Kidney epithelial cell (primary cell): ENCODE results near the gene ZNF546. TPM values are rescaled to one million over a fixed set of nuclear protein-coding genes. Genes with fewer than 3 reads are reported as not detected.

Source experiments
- DNase-seq: peaks from one replicate; pipeline ENCODE4 v3.0.0-alpha.2; 2010; ENCODE audit warnings: low read depth
- H3K27me3 ChIP-seq: 2 replicates; pipeline ENCODE4 v1.6.0; 2011; ENCODE audit warnings: low read length; ENCODE audit not compliant: control insufficient read depth, insufficient read depth
- H3K36me3 ChIP-seq: 2 replicates; pipeline ENCODE4 v1.5.1; 2011; ENCODE audit warnings: low read length; ENCODE audit not compliant: control insufficient read depth, insufficient read depth
- H3K4me3 ChIP-seq: 2 replicates; pipeline ENCODE4 v1.5.1; 2011; ENCODE audit warnings: low read depth, mild to moderate bottlenecking, control low read depth, low read length
- total RNA-seq: library from RNA; depleted of rRNA; stranded (reverse); fragments of >200 nt; gene quantifications from 2 replicates; pipeline ENCODE4 v1.2.3, GENCODE V29; 2015
- TF ChIP-seq, protein P1 (sequence below): IDR thresholded peaks from 2 replicates; pipeline ENCODE4 v1.5.1; 2011; ENCODE audit warnings: mild to moderate bottlenecking, moderate library complexity, low read length, control low read depth, inconsistent platforms; ENCODE audit not compliant: insufficient read depth, poor library complexity, severe bottlenecking

The ZNF546 gene
- total RNA-seq, 1 donor from 2014 or later, result 0.42 TPM

DNA sequence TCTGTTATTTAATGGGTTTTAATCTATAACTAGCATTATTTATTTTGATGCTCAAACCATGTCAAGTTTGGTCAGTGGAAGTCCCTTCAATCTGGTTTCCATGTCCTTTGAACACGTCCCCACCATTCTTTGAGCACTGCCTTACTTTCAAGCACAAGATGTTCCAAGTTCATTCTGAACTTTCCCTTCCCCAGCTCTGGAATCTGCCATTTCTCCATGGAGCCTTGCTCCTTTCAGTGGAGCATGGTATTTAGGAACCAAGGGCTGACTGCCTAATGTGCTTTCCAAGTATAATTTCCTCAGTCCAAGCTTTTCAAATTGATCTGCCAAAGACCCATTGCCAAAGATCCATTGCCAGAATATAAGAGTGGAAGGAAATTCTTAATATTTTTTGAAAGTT is 1.1 kb upstream of the ZNF546 start:
- H3K4me3 ChIP-seq, result peak overlapping the region; percentile 61
- no peaks in the 10 kb centered on the region for H3K27me3 ChIP-seq
- H3K36me3 ChIP-seq, result no peaks in the 10 kb centered on the region
- TF ChIP-seq, protein P1, sequence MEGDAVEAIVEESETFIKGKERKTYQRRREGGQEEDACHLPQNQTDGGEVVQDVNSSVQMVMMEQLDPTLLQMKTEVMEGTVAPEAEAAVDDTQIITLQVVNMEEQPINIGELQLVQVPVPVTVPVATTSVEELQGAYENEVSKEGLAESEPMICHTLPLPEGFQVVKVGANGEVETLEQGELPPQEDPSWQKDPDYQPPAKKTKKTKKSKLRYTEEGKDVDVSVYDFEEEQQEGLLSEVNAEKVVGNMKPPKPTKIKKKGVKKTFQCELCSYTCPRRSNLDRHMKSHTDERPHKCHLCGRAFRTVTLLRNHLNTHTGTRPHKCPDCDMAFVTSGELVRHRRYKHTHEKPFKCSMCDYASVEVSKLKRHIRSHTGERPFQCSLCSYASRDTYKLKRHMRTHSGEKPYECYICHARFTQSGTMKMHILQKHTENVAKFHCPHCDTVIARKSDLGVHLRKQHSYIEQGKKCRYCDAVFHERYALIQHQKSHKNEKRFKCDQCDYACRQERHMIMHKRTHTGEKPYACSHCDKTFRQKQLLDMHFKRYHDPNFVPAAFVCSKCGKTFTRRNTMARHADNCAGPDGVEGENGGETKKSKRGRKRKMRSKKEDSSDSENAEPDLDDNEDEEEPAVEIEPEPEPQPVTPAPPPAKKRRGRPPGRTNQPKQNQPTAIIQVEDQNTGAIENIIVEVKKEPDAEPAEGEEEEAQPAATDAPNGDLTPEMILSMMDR, result no peak
- DNase-seq, result no peak

DNA sequence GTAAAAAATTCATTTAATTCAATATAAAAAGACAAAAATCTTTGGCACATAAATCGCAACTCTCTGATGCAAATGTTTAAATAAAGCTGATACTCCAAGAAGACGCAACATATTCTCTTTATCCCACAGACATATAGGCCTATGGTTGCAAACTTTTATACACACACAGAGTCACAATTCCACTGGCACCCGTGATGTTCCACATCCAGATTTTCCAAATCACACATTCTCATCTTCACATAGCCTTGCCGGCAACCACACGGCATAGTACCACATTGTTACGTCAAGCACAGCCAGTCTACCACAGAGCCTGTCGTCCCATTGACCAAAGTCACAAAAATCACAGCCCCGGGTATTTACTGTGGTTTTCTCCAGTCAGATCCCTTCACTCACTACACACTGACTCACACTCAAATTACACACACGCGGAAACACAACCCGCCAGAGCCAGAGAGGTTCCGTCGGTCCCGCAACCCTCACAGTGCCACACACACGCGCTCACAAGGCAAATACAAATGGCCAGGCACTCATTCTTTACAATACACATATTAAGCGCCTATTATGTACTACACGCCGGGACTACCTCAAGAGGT is 546 bp upstream of the ZNF546 start:
- peak overlapping the region; percentile 61 for H3K4me3 ChIP-seq
- no peaks in the 10 kb centered on the region for H3K27me3 ChIP-seq
- peak; percentile 25 for DNase-seq
- TF ChIP-seq, protein P1, result no peak
- no peaks in the 10 kb centered on the region for H3K36me3 ChIP-seq

DNA sequence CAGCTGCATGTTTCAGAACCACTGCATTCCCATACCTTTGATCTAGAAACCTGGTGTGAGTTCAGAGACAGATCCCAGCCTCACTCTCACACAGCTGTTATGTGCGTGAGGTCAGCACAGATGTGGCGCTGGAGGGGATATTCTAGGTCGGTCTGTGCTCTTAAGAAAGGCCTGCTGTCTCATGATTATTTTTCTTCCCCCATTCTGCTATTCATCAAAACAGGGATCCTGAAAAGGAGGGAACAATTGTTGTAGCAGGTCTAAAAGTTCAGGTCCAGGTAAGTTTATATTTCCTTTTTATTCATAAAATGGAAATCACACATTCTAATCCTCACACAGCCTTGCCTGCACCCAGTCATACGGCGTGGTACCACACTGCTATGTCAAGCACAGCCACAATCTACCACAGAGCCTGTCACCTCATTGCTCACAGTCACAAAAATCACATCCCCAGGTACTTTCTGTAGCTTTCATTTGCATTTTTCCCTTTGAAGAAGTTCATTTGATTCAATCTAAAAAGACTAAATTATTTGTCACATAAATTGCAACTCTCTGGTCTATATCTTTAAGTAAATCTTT is 867 bp downstream of the ZNF546 start:
- Histone ChIP-seq H3K36me3 (no peaks in the 10 kb centered on the region), H3K27me3 (no peaks in the 10 kb centered on the region), H3K4me3 (peak overlapping the region; percentile 61)
- no peak for DNase-seq
- TF ChIP-seq, protein P1, result no peak

DNA sequence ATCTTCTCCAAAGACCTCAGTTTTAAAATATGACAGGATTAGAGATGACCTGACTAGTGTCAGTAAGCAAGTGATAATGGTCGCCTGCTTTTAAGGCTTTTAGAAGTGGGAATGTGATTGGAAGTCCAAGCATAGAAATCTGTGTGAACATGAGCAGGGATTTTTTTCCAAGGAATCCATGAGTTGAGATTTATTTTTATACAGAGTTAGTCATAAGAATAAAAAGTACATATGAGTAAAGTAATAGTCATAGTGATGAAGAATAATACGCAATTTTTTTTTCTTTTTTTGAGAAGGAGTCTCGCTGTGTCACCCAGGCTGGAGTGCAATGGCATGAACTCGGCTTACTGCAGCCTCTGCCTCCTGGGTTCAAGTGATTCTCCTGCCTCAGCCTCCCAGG is 1.6 kb downstream of the ZNF546 start:
- H3K4me3 ChIP-seq, result no peak overlapping the region
- TF ChIP-seq, protein P1, result no peak
- H3K36me3 ChIP-seq, result no peaks in the 10 kb centered on the region
- H3K27me3 ChIP-seq, result no peaks in the 10 kb centered on the region
- no peak for DNase-seq

DNA sequence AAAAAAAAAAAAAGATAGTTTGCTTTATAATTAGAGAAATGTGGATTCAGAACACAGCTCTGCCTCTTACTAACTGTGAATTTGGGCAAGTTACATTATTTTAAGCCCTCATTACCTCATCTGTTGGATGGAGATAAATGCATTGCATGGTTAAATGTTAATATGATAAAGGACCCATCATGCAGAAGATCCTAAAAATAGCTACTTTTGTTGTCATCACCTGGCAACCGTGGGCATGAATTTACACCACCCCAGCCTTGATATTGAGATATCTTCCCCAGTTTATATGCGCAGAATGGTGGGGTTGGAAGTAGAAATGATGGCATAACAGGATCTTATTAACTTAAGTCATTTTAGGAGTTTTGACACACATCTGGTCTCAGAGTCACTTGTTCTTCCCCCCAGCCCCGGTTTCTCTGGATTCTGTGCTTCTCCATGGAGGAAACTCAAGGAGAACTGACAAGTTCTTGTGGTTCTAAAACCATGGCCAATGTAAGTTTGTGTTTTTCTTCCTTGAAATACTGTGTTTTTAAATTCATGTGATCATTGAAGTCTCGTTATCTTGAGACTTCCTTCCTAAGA is 8.9 kb downstream of the ZNF546 start:
- TF ChIP-seq, protein P1, result no peak
- H3K4me3 ChIP-seq, result no peak overlapping the region
- H3K36me3 ChIP-seq, result peaks cover 1% of the 10 kb centered on the region
- no peaks in the 10 kb centered on the region for H3K27me3 ChIP-seq
- no peak for DNase-seq

DNA sequence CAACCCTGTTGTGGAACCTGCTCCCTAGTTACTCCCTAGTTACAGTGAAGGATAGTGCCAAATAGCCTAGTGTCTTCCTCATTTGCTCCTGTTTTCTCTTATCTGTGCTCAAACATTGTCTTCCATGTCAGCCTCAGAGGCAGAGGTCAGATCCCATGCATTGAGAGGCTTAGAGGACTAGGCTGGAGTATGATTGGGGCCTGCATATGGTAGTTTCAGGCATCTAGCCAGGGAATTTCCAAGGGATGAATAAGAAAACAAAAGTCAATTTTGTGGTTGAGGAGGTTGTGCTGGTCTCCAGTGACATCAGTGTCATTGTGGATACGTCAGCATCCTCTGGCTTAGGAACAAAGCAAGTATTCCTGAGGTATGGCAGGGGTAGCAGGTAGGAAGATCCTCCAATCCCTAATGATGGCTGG is 9.4 kb downstream of the ZNF546 start:
- DNase-seq, result peak; percentile 38
- TF ChIP-seq, protein P1, result no peak
- H3K36me3 ChIP-seq, result peaks cover 1% of the 10 kb centered on the region
- H3K27me3 ChIP-seq, result no peaks in the 10 kb centered on the region
- H3K4me3 ChIP-seq, result no peak overlapping the region
